ENCODE results near the gene TMEM150B.
A peak's percentile ranks its signal among the peaks of the same experiment; 100 is the strongest.

Gene TMEM150B

DNA sequence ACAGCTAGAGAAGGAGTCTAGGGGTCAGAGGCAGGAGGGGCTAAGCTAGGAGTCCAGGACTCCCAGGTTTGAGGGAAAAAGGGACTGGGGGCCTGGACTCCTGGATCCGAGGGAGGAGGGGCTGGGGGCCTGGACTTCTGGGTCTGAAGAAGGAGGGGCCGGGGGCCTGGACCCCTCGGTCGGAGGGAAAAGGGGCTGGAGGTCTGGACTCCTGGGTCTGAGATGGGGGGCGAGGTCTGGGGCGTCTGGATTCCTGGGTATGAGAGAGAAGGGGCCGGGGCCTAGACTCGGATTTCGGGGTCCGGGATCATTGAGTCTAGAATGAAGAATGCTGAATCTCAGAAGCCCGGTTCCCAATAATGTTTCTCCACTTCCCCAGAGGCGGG lies 22.8 kb downstream of the TMEM150B start:
- H3K4me3 ChIP-seq: no peak overlapping the region; the same call in 1 of the 2 replicates
- no peaks in the 10 kb centered on the region for H3K9me3 ChIP-seq (ENCODE audit: low read depth, low read length)
- peaks cover 23% of the 10 kb centered on the region; the same call in 1 of the 2 replicates for H3K36me3 ChIP-seq (ENCODE audit: insufficient read depth, low read length)
- no peak overlapping the region for H3K9ac ChIP-seq (ENCODE audit: insufficient read length)
- DNase-seq (ENCODE audit: low read depth, low spot score): no peak
- H3K27ac ChIP-seq: no peak overlapping the region
- TF ChIP-seq POLR2AphosphoS5 (IDR thresholded peaks at IDR 0.05; ENCODE audit: borderline replicate concordance, low read depth, low read length): no peak
- TF ChIP-seq EZH2 (IDR thresholded peaks at IDR 0.05): no peak
- TF ChIP-seq FOXP2 (optimal IDR thresholded peaks at IDR 0.05; ENCODE audit: control extremely low read depth, extremely low read length, insufficient read depth): no peak

DNA sequence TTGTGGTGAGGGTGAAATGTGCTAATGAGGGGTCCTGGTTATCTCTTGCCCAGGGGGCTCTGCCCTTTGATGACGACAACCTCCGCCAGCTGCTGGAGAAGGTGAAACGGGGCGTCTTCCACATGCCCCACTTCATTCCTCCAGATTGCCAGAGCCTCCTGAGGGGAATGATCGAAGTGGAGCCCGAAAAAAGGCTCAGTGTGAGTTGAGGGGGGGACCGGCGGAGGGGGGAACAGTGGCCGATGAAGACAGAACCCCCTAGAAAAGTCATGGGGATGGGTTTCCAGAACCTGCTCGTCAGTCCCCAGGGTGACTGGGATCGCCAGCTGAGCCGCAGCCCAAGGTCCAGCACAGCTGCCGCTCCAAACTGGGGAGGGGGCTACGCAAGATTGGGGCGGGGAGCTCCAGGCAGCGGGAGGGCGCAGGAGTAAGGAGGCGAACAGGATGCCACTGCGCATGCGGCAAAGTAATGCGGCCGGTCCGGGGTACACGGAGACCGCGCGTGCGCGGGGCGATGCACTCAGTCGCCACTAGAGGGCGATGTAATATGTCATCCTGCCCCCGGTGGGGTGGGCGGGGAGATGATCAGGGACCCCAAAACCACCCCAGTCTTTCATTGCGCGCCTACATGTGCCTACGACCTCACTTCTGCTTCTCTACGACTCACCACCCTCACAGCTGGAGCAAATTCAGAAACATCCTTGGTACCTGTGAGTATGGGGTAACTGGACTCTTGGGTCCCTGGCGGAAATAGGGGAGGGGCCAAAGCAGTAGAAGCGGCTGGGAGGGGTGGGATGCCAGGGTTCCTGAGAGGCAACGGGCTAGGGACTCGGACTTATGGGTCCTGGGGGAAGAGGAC lies 23.5 kb downstream of the TMEM150B start:
- peak overlapping the region; percentile 72 for H3K4me3 ChIP-seq
- H3K9me3 ChIP-seq (ENCODE audit: low read depth, low read length): no peaks in the 10 kb centered on the region
- TF ChIP-seq POLR2AphosphoS5 (IDR thresholded peaks at IDR 0.05; ENCODE audit: borderline replicate concordance, low read depth, low read length): peak; percentile 62; the same call in 1 of the 2 replicates
- TF ChIP-seq EZH2 (IDR thresholded peaks at IDR 0.05): no peak
- no peak for TF ChIP-seq FOXP2 (optimal IDR thresholded peaks at IDR 0.05; ENCODE audit: control extremely low read depth, extremely low read length, insufficient read depth)
- no peak for DNase-seq (ENCODE audit: low read depth, low spot score)
- H3K9ac ChIP-seq (ENCODE audit: insufficient read length): peak overlapping the region; percentile 32
- H3K36me3 ChIP-seq (ENCODE audit: insufficient read depth, low read length): peaks cover 18% of the 10 kb centered on the region; the same call in 1 of the 2 replicates
- no peak overlapping the region for H3K27ac ChIP-seq

DNA sequence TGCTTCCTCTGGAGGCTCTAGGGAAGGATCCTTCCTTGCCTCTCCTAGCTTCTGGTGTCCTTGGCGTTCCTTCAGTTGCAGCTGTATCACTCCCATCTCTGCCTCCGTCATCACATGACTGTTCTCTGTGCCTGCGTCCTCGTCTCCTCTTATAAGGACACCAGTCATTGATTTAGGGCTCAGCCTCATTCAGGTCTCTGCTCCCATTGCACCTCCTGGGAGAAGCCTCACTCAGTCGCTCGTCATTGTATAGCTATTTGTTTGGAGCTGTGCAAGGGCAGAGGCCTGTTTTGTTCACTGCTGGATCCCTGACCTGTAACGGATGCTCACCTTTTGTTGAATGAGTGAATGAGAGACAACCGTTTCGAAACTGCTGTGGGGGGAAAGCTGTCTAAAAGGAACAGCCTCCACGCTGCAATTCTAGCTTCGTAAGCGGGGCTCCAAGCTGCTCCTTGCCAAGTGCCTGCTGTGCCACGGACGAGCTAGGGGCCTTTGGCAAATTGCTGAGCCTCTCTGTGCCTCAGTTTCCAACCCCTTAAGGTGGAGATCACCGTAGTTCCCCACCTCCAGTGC lies 24.2 kb downstream of the TMEM150B start:
- no peak overlapping the region for H3K9ac ChIP-seq (ENCODE audit: insufficient read length)
- DNase-seq (ENCODE audit: low read depth, low spot score): no peak
- H3K27ac ChIP-seq: no peak overlapping the region
- H3K9me3 ChIP-seq (ENCODE audit: low read depth, low read length): no peaks in the 10 kb centered on the region
- no peak for TF ChIP-seq FOXP2 (optimal IDR thresholded peaks at IDR 0.05; ENCODE audit: control extremely low read depth, extremely low read length, insufficient read depth)
- H3K4me3 ChIP-seq: no peak overlapping the region
- H3K36me3 ChIP-seq (ENCODE audit: insufficient read depth, low read length): peaks cover 11% of the 10 kb centered on the region; the same call in 1 of the 2 replicates

DNA sequence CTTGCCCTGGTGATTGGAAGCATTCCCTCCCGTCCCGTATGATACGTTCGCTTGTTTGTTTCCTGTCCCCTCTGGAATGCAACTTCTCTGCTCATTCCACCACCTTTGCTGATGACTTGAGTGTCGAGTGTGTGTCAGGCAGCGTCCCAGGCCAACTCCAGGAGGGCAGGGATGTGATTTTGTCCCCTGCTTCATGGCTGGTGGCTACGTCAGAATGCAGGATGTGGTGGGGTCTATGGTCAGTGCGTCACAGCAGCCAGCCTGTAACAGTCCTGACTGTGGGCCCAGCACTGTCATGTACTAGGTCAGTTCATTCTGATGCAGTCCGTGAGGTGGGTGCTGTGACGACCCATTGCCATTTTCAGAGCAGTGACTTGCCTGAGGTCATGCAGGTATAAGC lies 25.1 kb downstream of the TMEM150B start:
- Histone ChIP-seq H3K9ac (ENCODE audit: insufficient read length) (no peak overlapping the region), H3K27ac (no peak overlapping the region), H3K36me3 (ENCODE audit: insufficient read depth, low read length) (peaks cover 7% of the 10 kb centered on the region; the same call in 1 of the 2 replicates), H3K4me3 (no peak overlapping the region), H3K9me3 (ENCODE audit: low read depth, low read length) (no peaks in the 10 kb centered on the region)
- TF ChIP-seq FOXP2 (optimal IDR thresholded peaks at IDR 0.05; ENCODE audit: control extremely low read depth, extremely low read length, insufficient read depth): no peak
- no peak for TF ChIP-seq POLR2AphosphoS5 (IDR thresholded peaks at IDR 0.05; ENCODE audit: borderline replicate concordance, low read depth, low read length)
- no peak for TF ChIP-seq EZH2 (IDR thresholded peaks at IDR 0.05)
- no peak for DNase-seq (ENCODE audit: low read depth, low spot score)

DNA sequence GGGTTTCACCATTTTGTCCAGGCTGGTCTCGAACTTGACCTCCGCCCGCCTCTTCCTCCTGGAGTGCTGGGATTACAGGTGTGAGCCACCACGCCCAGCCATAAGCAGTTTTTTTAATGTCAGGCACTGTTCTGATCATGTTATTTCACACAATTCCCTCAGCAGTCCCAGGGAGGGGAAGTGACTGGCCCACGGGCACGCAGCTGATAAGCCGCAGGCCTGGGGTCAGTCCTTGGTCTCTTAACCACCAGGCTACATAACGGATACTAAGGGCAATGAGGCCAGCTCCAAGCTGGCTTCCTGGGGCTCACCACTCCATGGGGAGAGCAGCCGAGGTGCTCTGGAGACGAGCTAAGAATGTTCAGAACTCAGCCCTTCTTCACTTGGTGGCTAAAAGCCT lies 27.9 kb downstream of the TMEM150B start:
- Histone ChIP-seq H3K27ac (no peak overlapping the region), H3K4me3 (no peak overlapping the region), H3K9ac (ENCODE audit: insufficient read length) (no peak overlapping the region), H3K36me3 (ENCODE audit: insufficient read depth, low read length) (no peaks in the 10 kb centered on the region; the same call in 1 of the 2 replicates), H3K9me3 (ENCODE audit: low read depth, low read length) (no peaks in the 10 kb centered on the region)
- no peak for DNase-seq (ENCODE audit: low read depth, low spot score)
- no peak for TF ChIP-seq FOXP2 (optimal IDR thresholded peaks at IDR 0.05; ENCODE audit: control extremely low read depth, extremely low read length, insufficient read depth)
- TF ChIP-seq POLR2AphosphoS5 (IDR thresholded peaks at IDR 0.05; ENCODE audit: borderline replicate concordance, low read depth, low read length): no peak
- no peak for TF ChIP-seq EZH2 (IDR thresholded peaks at IDR 0.05)

DNA sequence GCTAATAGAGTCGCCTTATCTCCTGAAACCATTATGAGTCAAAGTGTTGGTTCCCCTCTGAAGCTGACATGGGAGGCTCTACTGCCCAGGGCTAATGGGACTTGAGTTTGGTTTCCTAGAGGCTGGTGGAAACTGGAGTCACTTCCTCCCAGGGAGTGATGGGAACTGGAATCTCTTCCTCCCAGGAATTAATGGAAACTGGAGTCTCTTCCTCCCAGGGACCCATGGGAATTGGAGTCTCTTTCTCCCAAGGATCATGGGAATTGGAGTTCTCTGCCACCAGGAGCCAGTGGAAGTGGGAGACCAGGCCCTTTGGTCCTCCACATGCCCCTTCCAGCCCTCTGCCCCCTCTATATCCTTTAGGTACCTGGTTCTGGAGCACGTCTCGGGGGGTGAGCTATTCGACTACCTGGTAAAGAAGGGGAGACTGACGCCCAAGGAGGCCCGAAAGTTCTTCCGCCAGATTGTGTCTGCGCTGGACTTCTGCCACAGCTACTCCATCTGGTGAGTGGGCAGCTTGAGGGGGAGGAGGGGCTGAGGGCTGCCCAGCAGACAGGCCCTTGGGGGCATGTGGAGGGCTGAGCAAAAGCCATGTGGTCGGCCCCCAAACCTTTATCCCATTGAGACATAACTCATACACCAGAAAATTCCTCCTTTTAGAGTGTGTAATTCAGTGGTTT lies 35.9 kb downstream of the TMEM150B start:
- TF ChIP-seq POLR2AphosphoS5 (IDR thresholded peaks at IDR 0.05; ENCODE audit: borderline replicate concordance, low read depth, low read length): no peak
- TF ChIP-seq EZH2 (IDR thresholded peaks at IDR 0.05): no peak
- TF ChIP-seq FOXP2 (optimal IDR thresholded peaks at IDR 0.05; ENCODE audit: control extremely low read depth, extremely low read length, insufficient read depth): no peak
- H3K4me3 ChIP-seq: no peak overlapping the region
- H3K9me3 ChIP-seq (ENCODE audit: low read depth, low read length): no peaks in the 10 kb centered on the region
- H3K27ac ChIP-seq: no peak overlapping the region
- H3K36me3 ChIP-seq (ENCODE audit: insufficient read depth, low read length): no peaks in the 10 kb centered on the region; the same call in 1 of the 2 replicates
- DNase-seq (ENCODE audit: low read depth, low spot score): no peak
- no peak overlapping the region for H3K9ac ChIP-seq (ENCODE audit: insufficient read length)

DNA sequence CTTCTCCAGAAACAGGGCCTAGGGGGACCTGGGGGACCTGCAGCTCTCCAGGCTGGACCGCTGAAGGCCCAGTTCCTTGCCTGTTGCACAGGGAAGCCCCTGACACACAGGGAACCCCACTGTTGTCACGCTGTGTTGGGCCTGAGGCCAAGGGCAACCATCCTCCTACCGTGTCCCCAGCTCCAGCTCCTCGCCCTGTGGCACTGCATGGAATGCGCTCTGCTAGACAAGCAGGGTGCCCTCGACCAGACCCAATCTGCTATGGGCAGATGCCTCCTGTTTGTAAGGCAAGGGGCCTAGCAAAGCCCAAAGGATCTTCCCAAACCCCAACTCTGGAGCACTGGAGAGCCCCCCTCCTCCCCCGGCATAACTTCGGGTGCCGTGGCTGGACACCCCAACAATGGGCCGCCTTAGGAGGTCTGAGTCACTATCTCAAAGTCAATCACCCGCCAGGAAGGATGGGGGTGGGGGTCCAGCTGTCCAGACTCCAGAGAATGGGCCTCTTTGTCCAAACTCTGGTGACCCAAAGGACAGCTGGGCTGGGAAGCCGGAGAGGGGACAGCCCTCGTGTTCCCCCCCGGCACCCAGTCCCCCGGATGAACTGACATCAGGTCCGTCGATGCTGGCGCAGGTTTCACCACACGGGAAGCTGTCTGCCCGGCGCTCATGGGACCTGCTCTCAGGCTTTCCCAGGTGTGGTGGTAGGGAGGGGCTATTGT lies 37.6 kb downstream of the TMEM150B start:
- TF ChIP-seq FOXP2 (optimal IDR thresholded peaks at IDR 0.05; ENCODE audit: control extremely low read depth, extremely low read length, insufficient read depth) (no peak), EZH2 (IDR thresholded peaks at IDR 0.05) (no peak), POLR2AphosphoS5 (IDR thresholded peaks at IDR 0.05; ENCODE audit: borderline replicate concordance, low read depth, low read length) (no peak)
- no peaks in the 10 kb centered on the region; the same call in 1 of the 2 replicates for H3K36me3 ChIP-seq (ENCODE audit: insufficient read depth, low read length)
- DNase-seq (ENCODE audit: low read depth, low spot score): no peak
- no peaks in the 10 kb centered on the region for H3K9me3 ChIP-seq (ENCODE audit: low read depth, low read length)
- H3K27ac ChIP-seq: no peak overlapping the region
- H3K4me3 ChIP-seq: no peak overlapping the region
- no peak overlapping the region for H3K9ac ChIP-seq (ENCODE audit: insufficient read length)
